ENCODE data around the gene RAB37. TPM values are rescaled to one million over a fixed set of nuclear protein-coding genes. Genes with fewer than 3 reads are reported as not detected.

Gene RAB37
- total RNA-seq, 1 experiment from 2014 or later = 1.5 TPM

GRCh38 chr17:74750039-74750326 lies 12.9 kb downstream of the RAB37 start:
- TF ChIP-seq POLR2AphosphoS5 (IDR thresholded peaks at IDR 0.05; ENCODE audit: low read depth, low read length) (no peak), SIN3A (IDR thresholded peaks at IDR 0.05; ENCODE audit: borderline replicate concordance, insufficient read depth, low read depth, low read length) (0 out of 2 replicates have a peak, but pooled peaks have one; percentile 42)
- intact Hi-C loops (cut with micrococcal nuclease; ENCODE audit: unreplicated experiment) = no loop called here

GRCh38 chr17:74750327-74751069 lies 13.4 kb downstream of the RAB37 start:
- Histone ChIP-seq H3K4me3 (ENCODE audit: low read depth in 2 of 2, low read length in 2 of 2) (peak overlapping the region; percentile 76 to 95), H3K9me3 (ENCODE audit: control insufficient read depth, insufficient read depth, low read depth, low read length) (no peaks in the 10 kb centered on the region), H3K36me3 (ENCODE audit: control insufficient read depth, insufficient read depth, low read length) (peaks cover 2% of the 10 kb centered on the region; the same call in 1 of the 2 replicates), H3K27me3 (ENCODE audit: control insufficient read depth, insufficient read depth, low read length) (no peaks in the 10 kb centered on the region), H3K27ac (ENCODE audit: low read length) (peak overlapping the region; percentile 87), H3K4me1 (ENCODE audit: control insufficient read depth, insufficient read depth, low read length) (peaks cover 35% of the 10 kb centered on the region)
- DNase-seq (ENCODE audit: low read depth, low spot score) = no peak
- ChIA-PET POLR2A (interaction anchor here (1.1 kb wide), 1 partner anchor 10 kb away, joined by 3 read pairs; no protein-coding TSS in a partner anchor), CTCF (interaction anchor here (0.6 to 2.3 kb wide), 4 partner anchors 17 to 93 kb away, joined by 6 to 12 read pairs (median 7); no protein-coding TSS in a partner anchor)
- peak; percentile 1; the same call in 1 of the 2 replicates for ATAC-seq
- in situ Hi-C loops (cut with HindIII; ENCODE audit: low pct_unique_long_range_greater_than_20kb, low sequenced_read_pairs) (no loop called here), intact Hi-C loops (cut with micrococcal nuclease; ENCODE audit: unreplicated experiment) (no loop called here)
- BruUV-seq (replicated peaks) = no TSS peak
- TF ChIP-seq SIN3A (IDR thresholded peaks at IDR 0.05; ENCODE audit: borderline replicate concordance, insufficient read depth, low read depth, low read length) (no peak), REST (IDR thresholded peaks at IDR 0.05; ENCODE audit: insufficient read depth in 1 of 2, low read depth in 2 of 2, low read length in 1 of 2) (0 out of 4 replicates have a peak, but pooled peaks of 1 of the 2 experiments have one; percentile 48)

More at GRCh38 chr17:74750039-74750326, 12.9 kb downstream of the RAB37 start:
- ChIA-PET POLR2A (interaction anchor here (1.1 kb wide), 1 partner anchor 11 kb away, joined by 3 read pairs; no protein-coding TSS in a partner anchor), CTCF (interaction anchor here (0.6 to 2.3 kb wide), 5 partner anchors 8 to 92 kb away, joined by 5 to 12 read pairs (median 6); no protein-coding TSS in a partner anchor)
- no peak for ATAC-seq
- Histone ChIP-seq H3K27me3 (ENCODE audit: control insufficient read depth, insufficient read depth, low read length) (no peaks in the 10 kb centered on the region), H3K4me3 (ENCODE audit: low read depth in 2 of 2, low read length in 2 of 2) (peak overlapping the region; percentile 76 to 95), H3K4me1 (ENCODE audit: control insufficient read depth, insufficient read depth, low read length) (peaks cover 35% of the 10 kb centered on the region), H3K36me3 (ENCODE audit: control insufficient read depth, insufficient read depth, low read length) (peaks cover 2% of the 10 kb centered on the region; the same call in 1 of the 2 replicates), H3K9me3 (ENCODE audit: control insufficient read depth, insufficient read depth, low read depth, low read length) (no peaks in the 10 kb centered on the region), H3K27ac (ENCODE audit: low read length) (peak overlapping the region; percentile 87)
- no peak for DNase-seq (ENCODE audit: low read depth, low spot score)
- no TSS peak for BruUV-seq (replicated peaks)
- in situ Hi-C loops (cut with HindIII; ENCODE audit: low pct_unique_long_range_greater_than_20kb, low sequenced_read_pairs) = no loop called here

- ChIA-PET CTCF (interaction anchor here (0.6 kb wide), 1 partner anchor 206 kb away, joined by 5 read pairs; no protein-coding TSS in a partner anchor), POLR2A (interaction anchor here (0.6 kb wide), 1 partner anchor 565 kb away, joined by 3 read pairs; no protein-coding TSS in a partner anchor)
- BruUV-seq (replicated peaks) = no TSS peak
- Histone ChIP-seq H3K27ac (ENCODE audit: low read length) (no peak overlapping the region), H3K36me3 (ENCODE audit: control insufficient read depth, insufficient read depth, low read length) (peaks cover 2% of the 10 kb centered on the region; the same call in 1 of the 2 replicates), H3K4me3 (ENCODE audit: low read depth in 2 of 2, low read length in 2 of 2) (no peak overlapping the region), H3K9me3 (ENCODE audit: control insufficient read depth, insufficient read depth, low read depth, low read length) (no peaks in the 10 kb centered on the region), H3K27me3 (ENCODE audit: control insufficient read depth, insufficient read depth, low read length) (no peaks in the 10 kb centered on the region), H3K4me1 (ENCODE audit: control insufficient read depth, insufficient read depth, low read length) (peaks cover 27% of the 10 kb centered on the region)
- in situ Hi-C loops (cut with HindIII; ENCODE audit: low pct_unique_long_range_greater_than_20kb, low sequenced_read_pairs) = no loop called here
- ATAC-seq (no peak), DNase-seq (ENCODE audit: low read depth, low spot score) (no peak)
- TF ChIP-seq, protein P1, sequence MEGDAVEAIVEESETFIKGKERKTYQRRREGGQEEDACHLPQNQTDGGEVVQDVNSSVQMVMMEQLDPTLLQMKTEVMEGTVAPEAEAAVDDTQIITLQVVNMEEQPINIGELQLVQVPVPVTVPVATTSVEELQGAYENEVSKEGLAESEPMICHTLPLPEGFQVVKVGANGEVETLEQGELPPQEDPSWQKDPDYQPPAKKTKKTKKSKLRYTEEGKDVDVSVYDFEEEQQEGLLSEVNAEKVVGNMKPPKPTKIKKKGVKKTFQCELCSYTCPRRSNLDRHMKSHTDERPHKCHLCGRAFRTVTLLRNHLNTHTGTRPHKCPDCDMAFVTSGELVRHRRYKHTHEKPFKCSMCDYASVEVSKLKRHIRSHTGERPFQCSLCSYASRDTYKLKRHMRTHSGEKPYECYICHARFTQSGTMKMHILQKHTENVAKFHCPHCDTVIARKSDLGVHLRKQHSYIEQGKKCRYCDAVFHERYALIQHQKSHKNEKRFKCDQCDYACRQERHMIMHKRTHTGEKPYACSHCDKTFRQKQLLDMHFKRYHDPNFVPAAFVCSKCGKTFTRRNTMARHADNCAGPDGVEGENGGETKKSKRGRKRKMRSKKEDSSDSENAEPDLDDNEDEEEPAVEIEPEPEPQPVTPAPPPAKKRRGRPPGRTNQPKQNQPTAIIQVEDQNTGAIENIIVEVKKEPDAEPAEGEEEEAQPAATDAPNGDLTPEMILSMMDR (IDR thresholded peaks at IDR 0.05) = no peak
- TF ChIP-seq SIN3A (IDR thresholded peaks at IDR 0.05; ENCODE audit: borderline replicate concordance, insufficient read depth, low read depth, low read length) = no peak
- TF ChIP-seq POLR2AphosphoS5 (IDR thresholded peaks at IDR 0.05; ENCODE audit: low read depth, low read length) = no peak
- TF ChIP-seq TCF7L2 (IDR thresholded peaks at IDR 0.05; ENCODE audit: low read depth, low read length) = no peak
- TF ChIP-seq REST (IDR thresholded peaks at IDR 0.05; ENCODE audit: insufficient read depth in 1 of 2, low read depth in 2 of 2, low read length in 1 of 2) = no peak
- intact Hi-C loops (cut with micrococcal nuclease; ENCODE audit: unreplicated experiment) = no loop called here
Measured at GRCh38 chr17:74752415-74752814, 15.4 kb downstream of the RAB37 start.
